Measurements from ENCODE around the gene EPB41L4B. TPM values are rescaled to one million over a fixed set of nuclear protein-coding genes. Genes with fewer than 3 reads are reported as not detected.
"Not testable (repeated sequence)": the region's sequence is repeated elsewhere in the genome, so short reads cannot be mapped to it uniquely, and the experiment has no call there.

Gene EPB41L4B
- total RNA-seq, 1 donor from 2014 or later: 51.4 TPM

DNA sequence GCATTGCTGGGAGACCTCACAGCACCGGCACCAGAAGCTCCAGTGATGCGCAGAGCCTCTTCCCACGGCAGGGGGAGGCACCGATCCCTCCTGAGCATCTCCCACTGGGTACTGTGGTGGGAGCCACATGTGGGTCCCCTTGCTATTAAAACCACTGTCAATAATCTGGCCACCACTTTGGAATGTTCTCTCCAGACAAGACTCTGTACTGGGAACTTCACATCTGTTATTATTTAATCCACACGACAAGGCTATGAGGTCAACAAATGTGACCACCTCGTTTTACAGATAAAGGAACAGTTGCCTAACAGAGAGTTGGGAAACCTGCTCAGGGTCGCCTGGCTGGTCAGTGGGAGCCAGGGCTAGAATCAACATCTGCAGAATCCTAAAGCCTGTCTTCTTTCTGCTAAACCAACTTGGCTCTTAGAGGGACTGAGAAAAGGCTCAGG is 72.7 kb downstream of the EPB41L4B start:
- DNase-seq (ENCODE audit: low spot score) (peak; percentile 87), ATAC-seq (peak; percentile 56)

DNA sequence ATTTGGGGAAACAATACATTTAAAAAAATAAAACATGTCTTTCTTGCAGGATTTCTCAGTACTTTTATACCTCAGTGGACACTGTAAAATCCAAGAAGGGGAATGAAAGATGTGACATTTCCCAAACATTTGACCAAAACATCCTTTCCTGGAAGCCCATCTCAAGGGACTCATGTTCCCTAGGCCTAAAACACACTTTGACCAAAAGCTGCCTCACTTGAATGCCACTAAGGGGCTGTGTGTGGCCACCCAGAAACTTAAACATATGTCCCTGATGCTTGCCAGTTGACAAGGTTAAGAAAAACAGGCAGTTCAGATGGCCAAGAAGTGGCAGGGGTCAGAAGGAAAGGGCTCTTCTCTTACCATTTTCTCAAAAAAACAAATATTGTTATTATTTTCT is 73.6 kb downstream of the EPB41L4B start:
- DNase-seq (ENCODE audit: low spot score) (no peak), ATAC-seq (no peak)

DNA sequence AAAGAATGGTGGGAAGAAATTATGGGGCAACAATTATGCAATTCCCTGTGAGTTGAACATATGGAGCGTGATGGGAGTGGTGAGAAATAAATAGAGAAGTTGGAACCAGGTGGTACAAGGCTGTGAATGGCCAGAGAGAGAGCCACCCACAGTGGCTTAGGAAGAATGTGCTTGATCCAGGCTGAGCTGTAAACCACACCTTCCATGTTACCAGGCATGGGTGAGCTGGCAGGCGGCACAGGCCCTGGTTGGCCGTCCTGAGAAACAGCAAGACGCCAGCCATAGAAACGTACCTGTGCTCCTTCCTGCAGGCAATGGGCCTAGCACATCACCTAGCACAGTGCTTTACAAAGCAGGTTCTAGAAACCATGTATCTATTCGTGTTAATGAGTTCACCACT is 74.3 kb downstream of the EPB41L4B start:
- no peak for ATAC-seq
- no peak for DNase-seq (ENCODE audit: low spot score)

DNA sequence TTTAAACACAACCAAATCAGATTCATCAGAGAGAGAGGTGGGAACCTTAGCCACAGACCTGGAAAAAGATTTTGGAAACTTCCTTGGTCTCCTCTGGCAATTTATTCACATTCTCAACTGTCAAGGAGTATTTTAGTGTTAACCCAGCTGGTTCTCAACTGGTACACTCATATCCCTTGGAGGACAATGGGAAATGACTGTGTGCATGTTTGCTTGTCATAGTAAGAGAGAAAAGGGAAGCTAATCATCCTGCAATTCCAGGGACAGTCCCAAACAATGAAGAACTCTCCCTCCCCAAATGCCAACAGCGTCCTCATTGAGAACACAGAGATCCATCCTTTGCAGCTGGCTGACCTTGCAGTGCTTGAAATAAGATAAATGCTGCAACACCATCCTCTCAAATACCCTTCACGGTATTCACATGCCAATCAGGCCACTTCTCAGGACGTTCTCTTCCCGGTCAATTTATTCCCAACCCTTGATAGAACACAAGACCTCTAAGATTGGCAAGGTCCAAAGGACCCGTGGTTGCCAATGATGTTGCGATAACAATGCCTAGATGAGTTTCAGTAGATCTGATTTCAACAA is 75.5 kb downstream of the EPB41L4B start:
- peak; percentile 53 for DNase-seq (ENCODE audit: low spot score)

DNA sequence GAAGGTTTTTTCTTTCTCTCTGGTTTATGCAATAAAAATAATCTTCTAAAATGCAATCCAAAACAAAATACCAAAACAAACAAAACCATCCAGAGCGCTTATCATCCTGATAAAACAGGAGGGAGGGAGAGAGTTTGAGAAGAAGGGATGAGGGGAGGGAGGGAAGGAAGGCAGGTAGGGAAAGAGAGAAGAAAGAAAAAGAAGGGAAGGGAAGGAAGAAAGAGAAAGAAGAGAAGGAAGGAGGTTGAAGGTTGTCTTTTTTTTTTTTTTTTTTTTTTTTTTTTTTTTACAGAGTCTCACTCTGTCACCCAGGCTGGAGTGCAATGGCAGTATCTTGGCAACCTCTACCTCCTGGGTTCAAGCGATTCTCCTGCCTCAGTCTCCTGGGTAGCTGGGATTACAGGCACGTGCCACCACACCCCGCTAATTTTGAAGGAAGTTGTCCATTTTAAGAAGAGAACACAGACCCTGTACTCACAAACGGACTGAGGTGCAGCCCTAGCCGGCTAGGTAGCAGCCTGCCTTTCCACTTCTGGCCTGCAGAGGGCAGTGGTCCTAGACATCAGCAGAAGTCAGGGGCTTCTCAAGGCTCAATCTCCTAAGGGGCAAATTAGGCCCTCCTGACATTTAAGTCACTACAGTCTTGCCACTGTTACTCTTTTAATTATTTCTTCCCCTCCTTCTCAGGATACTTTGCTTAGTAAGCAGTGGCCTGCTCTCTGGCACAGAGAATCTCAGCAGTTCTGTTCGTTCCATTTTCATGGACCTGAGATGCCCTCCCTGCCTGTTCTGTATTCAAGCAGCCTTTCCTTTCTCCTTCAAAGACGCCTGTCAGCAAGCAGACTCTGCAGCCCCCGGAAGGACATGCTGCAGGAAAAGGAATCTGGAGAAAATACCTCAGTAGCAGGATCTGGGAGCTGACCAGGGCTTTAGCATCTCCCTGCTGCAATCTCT is 76.4 kb downstream of the EPB41L4B start:
- ATAC-seq: peak; percentile 74
- peak; percentile 72 for DNase-seq (ENCODE audit: low spot score)

More for the DNA sequence above, 75.5 kb downstream of the EPB41L4B start:
- peak; percentile 7 for ATAC-seq

DNA sequence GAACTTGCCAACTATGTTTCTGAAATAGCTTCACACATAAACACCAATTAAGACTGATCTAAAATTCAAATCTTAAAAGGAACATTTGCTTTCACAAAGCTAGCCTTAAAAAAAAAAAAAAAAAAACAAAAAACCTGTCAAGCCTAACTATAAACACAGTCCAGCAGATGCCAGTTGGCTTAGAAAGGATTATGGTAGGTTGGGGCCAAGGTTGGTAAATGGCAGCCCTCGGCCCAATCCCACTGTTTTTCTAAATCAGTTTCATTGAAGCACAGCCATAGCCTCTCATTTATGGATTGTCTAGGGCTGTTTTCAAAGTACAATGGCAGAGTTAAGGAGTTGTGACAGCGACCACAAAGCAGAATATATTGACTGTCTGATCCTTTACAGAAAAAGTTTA is 78.1 kb downstream of the EPB41L4B start:
- DNase-seq (ENCODE audit: low spot score) (no peak), ATAC-seq (no peak)

DNA sequence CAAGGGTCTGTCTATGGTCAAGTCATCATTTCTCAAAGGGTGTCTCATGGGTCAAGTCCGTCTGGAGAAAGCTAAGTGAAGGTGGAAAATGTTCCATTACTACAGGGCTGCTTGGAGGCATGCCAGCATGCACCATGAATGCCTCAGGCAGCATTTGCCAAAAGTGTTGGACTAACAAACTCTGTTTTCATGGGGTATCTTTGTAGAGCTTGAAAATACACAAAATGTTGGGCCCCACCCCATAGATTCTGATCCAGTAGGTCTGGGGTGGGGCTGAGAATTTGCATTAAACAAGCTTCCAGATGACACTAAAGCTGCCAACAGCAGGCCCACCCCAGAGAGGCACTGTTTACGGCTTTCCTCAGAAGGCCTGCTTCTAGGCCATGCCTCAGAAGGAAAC is 78.8 kb downstream of the EPB41L4B start:
- no peak for ATAC-seq
- DNase-seq (ENCODE audit: low spot score): no peak

DNA sequence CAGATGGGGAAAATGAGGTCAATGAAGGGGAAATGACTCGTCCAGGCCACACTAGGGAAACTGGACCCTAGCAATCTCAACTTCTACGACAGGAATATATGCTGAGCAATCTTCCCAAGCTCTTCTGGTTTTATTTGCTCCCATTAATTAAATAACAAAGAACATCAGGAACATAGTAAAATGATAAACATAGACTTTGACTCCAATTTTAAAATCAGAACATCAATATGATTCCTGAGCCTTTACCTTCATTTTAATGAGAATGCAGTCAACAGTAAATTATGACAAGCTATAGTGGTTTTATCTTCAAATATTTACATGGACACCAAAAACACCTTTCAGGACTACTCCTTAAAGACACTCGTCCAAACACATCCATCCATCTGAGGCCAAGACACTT is 79.7 kb downstream of the EPB41L4B start:
- ATAC-seq: no peak
- DNase-seq (ENCODE audit: low spot score): no peak

DNA sequence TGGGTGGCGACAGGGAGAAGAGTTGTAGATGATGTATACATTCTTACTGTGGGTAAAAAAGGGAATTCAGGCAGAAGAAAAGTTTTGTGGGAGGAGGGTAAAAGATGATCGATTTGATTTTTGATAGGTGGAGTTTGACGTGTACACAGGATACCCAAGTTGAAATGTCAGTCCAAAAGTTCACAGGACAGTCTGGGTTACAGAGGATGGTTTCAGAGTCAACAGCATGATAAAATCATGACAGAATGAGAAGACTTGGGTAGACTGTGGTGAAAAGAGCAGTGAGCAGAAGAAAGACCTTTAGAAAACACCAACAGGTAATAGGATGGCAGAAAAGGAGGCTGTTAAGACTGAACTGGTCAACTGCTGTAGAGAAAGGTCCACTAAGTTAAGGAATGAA is 81.6 kb downstream of the EPB41L4B start:
- peak; percentile 49 for ATAC-seq
- no peak for DNase-seq (ENCODE audit: low spot score)

DNA sequence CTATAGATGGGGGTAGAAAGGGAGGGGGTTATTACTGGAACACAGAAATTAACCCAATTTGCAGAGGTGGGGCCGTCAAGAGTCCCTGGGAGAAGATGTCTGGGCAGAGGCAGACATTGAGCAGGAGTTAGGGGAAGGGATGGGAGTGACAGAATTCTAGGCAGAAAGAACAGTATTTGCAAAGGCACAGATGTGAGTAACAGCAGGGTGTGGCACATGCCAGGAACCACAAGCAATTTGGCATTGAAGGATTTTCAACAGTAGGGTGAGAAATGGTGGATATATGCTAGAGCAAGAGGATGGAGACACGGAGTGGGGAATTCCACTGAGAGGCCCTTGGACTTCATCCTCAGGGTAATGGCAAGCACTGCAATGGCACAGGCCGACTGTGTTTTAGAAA is 82.2 kb downstream of the EPB41L4B start:
- DNase-seq (ENCODE audit: low spot score): no peak
- no peak for ATAC-seq

DNA sequence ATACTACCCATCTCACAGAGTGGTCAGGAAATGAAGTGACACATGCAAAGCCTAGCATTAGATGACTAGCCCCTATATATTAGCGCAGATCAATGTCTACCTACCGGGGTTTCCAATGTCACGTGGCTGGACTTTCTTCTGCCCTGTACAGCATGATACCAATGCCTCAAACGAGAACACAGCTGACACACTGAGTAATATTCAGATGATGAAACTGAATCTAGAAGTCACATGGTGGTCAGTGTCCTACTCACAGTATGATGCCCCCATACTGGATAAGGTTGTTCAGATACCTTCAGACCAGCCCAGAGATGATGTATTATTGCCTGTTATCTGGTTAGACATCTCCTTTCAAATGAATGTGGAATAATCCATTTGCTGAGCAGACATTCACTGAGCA is 82.7 kb downstream of the EPB41L4B start:
- DNase-seq (ENCODE audit: low spot score) (no peak), ATAC-seq (peak; percentile 6)

DNA sequence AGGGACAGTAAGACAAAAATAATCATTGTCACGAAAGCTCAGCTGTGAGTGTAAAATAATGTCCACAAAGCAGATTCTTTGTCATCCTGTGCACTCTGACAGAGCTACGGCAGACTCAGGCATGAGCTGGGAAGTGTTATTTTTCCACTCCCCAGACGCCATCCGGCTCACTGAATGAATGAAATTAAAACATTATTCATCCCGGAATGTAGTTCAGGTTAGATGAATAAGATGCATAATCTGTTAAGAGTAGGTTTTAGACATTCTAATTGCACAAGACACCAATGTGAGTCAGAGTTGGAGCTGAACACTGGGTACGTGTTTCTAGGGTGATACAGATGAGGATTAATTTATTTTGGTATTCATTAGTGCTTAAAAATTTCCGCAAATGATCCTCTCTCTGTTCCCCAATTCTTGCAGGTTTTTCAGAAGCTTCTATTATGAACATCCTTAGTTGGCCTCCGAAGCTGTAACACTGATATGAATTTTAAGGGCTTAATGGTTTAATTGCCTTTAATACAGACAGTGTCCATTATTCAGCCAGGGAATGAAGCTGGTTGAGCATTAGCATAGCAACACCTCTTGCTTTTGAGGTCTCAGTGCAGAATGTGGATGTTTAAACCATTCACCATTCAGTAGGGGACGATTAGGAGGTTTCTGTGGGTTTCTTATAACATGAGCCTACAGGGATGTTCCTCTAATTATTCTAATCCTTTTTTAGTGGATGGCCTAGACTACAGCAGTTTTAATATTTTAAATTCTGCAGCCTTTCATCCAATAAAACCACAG is 88.2 kb downstream of the EPB41L4B start:
- no peak for ATAC-seq
- no peak for DNase-seq (ENCODE audit: low spot score)

DNA sequence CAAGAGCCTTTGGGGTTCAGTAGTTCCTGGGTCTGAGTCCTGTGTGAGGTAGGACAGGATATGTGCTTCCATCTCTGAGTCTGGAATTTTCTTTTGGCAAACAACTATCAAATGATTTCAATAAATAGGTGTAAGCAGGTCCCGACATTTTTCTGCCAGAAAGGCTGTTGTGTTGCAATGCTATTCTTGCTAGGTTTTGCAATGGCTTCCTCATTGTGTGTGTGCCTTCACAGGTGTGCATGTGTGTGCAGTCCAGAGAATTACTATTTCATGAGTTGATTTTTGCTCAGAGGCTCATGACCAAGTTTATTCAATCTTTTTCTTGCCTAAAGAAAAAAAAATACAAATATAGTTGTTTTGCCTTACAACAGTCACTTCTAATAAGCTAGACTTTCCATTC is 89.3 kb downstream of the EPB41L4B start:
- DNase-seq (ENCODE audit: low spot score) (no peak), ATAC-seq (peak; percentile 65)

DNA sequence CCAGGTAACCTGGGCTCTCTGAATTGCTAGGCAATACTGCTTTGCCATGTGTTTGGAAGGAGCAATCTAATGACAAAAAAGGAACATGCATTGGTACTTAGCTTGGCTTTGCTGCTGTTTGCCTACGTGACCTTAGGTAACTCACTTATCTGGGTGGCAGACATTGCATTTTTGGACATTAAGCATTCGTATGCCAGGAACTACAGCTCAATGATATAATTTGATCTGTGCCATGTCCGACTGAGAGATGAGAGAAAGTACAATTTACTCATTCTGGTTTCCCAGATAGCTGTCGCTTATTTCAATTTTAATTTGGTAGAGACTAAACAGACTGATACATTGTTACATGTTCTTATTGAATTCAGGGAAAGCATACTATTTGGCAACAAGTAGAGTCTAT is 90.6 kb downstream of the EPB41L4B start:
- DNase-seq (ENCODE audit: low spot score): no peak
- no peak for ATAC-seq

DNA sequence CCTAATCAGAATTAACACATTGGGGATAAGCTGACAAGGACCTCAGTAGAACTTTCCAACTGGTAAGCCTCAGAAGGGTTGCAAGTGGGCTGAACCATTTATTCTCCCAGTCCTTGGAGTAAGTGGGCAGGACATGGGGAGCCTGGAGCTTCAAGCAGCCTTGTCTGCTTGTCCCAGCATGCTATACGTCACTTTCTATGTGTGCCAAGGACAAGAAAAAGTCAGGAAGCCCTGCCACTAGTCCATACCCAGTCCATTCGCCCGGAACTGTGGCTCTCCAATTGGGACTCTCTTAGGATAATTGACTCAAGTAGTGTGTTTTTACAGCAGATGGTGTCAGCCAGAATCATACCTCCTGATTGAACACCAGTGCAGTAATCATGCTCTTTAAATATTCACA is 91.2 kb downstream of the EPB41L4B start:
- no peak for ATAC-seq
- no peak for DNase-seq (ENCODE audit: low spot score)

DNA sequence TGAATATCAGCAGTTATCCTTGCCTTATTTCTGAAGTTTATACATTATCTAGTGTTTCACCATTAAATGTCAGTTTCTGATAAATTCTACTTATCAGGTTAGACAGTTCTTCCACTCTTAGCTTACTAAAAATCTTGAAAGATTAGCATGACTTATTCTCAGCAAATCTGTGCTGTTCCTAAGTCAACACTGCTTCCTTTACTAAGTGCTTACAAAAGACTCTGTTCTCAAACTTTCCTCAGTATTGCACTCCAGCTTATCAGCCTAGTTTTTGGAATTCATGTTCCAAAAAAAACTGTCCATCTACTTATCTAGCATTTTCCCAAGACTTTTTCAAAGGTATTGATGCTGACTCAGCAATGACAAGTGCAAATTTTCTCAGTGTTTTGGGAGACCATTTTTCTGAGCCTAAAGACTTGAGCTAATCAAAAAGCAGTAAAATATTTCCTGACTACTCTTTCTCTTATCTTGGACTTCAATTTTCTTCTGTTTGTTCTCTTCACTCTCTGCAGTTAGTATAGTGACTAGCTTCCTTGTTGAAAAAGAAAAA is 92.7 kb downstream of the EPB41L4B start:
- ATAC-seq (no peak), DNase-seq (ENCODE audit: low spot score) (no peak)

DNA sequence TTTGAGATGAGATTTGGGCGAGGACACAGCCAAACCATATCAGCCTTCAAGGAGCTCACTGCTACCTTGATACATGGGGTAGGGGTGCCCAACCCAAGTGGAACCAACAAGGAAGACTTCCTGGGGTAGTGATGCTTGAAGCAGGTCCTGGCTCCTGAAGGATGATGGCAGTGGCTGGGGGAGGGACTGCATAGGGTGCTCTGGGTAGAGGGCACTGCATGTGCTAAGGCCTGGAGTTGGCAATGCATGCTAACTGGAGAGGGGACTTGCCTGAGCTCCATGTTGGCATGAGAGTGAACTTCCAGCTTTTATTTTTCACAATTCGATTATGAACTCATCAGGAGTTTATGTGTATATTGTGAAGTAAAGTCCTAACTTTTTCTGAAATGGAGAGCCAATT is 95.2 kb downstream of the EPB41L4B start:
- ATAC-seq (no peak), DNase-seq (ENCODE audit: low spot score) (no peak)

DNA sequence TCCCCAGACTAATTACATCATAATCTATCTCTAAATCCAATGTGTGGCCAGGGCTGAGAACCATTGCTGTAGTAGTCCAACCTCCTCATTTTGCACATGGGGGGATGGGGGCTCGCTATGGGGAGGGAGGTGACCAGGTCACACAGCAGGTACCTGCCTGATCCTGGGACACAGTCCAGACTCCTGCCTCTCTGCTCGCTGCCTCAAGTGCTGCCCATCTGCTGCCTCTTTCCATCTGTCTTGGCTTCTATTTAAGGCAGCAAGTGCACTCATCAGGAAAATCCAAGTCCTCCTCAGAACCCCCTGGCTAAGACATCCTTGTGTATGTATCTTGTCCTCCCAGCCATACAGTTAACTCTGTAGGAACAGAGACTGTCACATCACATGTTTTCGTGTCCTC is 96.1 kb downstream of the EPB41L4B start:
- no peak for DNase-seq (ENCODE audit: low spot score)
- ATAC-seq: no peak

DNA sequence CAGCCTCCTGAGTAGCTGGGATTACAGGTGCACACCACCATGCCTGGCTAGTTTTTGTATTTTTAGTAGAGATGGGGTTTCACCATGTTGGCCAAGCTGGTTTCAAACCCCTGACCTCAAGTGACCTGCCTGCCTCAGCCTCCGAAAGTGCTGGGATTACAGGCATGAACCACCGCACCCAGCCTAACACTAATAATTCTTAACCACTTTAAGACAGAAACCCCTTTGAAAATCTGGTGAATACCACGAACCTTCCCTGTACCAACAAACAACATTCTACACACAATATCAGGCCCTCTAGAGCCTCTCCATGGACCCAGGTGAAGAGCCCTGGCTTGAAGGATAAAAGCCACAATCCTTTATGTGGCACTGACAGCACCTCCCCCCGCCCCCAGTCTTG is 102.6 kb downstream of the EPB41L4B start:
- DNase-seq (ENCODE audit: low spot score); ATAC-seq: not testable (repeated sequence)

DNA sequence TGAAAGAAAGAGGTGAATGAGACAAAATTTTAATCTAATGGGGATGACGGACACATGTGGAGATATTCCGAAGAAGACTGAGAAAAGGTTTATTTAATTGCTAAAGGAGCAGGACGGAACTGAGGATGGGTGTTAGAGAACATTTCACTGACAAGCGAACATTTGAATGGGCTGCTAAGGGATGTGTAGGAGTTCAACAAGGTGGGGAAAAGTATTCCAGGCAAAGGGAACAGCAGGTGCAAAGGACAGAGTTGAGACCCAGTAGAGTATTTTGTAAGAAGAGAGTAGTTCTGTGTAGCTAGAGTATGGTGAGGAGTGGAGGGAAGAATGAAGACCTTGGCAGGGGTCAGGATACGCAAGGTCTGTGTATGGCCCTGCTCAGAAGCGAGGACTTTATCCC is 106.4 kb downstream of the EPB41L4B start:
- no peak for DNase-seq (ENCODE audit: low spot score)
- ATAC-seq: no peak

Data from left lobe of liver (tissue), 2 donors.